Activated CD4-positive, alpha-beta T cell treated with anti-CD3 and anti-CD28 coated beads for 48 hours (primary cell): ENCODE results near the gene SCD5.
"Not testable (repeated sequence)": the region's sequence is repeated elsewhere in the genome, so short reads cannot be mapped to it uniquely, and the experiment has no call there.

ENCODE experiments used
- DNase-seq: peaks from one replicate; pipeline ENCODE4 v3.0.0-alpha.2; 2020

Gene SCD5

GRCh38 chr4:82798168-82799005 lies at the start of gene SCD5:
Gene SCD5 (minus strand): TSS chr4:82798796. CDS start chr4:82798537, 259 bp downstream.
- DNase-seq: peak; percentile 66

DNA sequence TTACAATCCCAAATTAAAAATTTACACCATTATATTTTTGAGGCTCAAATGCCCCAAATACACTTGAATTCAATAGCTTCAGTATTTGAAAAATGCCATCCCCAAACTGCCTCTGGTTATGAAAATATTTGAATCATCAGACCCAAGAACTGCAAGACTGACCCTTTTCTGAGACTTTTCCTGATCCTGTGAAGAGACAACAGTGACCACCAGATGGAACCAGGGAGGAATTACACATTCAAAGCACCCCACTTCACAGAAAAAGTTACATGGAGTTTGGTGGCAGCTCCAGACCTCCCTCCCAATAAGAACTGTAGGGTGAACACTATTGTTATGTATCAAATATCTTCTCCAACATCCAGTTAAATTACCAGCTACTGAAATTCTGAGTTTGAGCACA lies 44.0 kb upstream of the SCD5 start:
- no peak for DNase-seq

DNA sequence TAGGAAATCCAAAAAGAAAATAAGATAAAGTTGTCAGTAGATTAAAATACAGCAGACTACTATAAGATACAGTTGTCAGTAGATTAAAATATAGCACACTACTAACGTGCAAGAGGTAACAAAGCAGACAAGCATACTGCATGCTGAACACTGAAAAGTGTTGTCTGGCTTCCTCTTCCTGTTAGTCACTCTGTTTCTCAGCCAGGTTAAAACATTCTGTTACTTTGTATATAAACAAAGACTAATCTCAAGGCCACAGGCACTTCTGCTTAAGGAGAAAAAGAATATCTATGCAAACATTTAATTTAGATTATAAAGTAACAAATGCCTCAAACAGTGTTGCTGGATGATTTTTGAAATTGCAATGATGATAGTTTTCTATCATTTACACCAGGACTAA lies 41.0 kb upstream of the SCD5 start:
- DNase-seq: no peak

GRCh38 chr4:82833696-82834313 lies 35.2 kb upstream of the SCD5 start:
- no peak for DNase-seq

- not testable (repeated sequence) for DNase-seq
Observed at GRCh38 chr4:82833060-82833459, 34.5 kb upstream of the SCD5 start.

DNA sequence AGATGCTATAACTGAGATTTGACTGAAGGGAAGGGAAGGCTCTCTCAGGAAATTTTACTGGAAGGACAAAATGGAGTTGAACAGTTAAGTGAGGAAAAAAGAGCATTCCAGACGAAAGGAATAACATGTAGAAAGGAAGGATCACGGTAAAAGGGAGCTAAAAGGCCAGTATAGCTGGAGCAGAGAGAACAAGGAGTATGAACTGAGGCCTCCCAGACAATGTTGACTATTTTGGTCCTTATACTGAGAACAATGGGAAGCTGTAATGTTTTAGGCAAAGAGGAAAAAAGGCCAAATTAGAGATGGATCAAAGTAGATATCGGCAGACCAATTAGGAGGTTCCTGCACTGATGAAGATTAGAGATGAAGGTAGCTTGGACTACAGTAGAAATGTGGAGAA lies 26.8 kb upstream of the SCD5 start:
- DNase-seq: no peak

GRCh38 chr4:82823062-82823461 lies 24.5 kb upstream of the SCD5 start:
- no peak for DNase-seq

DNA sequence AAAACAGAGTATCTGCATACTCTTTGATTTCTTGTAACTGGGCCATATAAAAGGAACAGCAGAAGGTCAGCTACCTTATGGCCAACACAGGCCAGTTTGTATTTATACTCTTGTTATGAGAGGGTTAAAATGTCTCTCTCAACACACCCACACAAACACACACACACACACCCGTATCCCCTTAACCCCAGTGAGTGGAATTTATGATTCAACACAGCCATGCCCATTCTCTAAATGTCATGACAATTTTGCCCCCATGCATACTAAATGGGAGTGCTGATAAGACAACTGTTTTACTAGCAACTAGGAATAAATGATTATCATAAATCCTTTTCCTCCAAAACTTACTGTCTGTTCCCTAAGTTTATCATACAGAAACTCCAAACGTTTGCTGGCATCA lies 22.1 kb upstream of the SCD5 start:
- no peak for DNase-seq

GRCh38 chr4:82818664-82819662 lies 20.4 kb upstream of the SCD5 start:
- DNase-seq: no peak

DNA sequence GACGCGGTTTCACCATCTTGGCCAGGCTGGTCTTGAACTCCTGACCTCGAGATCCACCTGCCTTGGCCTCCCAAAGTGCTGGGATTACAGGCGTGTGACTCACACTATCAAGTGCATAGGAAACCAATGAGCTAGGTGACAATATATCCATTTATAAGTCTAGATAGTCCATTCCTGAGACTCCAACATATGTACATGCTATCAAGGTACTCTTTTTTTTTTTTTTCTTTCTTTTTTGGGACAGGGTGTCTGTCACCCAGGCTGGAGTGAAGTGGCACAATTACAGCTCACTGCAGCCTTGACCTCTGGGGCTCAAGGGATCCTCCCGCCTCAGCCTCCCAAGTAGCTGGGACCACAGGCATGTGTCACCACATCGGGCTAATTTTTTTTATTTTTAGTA lies 18.3 kb upstream of the SCD5 start:
- DNase-seq: not testable (repeated sequence)

- DNase-seq: no peak
Observed at GRCh38 chr4:82814034-82814433, 15.4 kb upstream of the SCD5 start.

DNA sequence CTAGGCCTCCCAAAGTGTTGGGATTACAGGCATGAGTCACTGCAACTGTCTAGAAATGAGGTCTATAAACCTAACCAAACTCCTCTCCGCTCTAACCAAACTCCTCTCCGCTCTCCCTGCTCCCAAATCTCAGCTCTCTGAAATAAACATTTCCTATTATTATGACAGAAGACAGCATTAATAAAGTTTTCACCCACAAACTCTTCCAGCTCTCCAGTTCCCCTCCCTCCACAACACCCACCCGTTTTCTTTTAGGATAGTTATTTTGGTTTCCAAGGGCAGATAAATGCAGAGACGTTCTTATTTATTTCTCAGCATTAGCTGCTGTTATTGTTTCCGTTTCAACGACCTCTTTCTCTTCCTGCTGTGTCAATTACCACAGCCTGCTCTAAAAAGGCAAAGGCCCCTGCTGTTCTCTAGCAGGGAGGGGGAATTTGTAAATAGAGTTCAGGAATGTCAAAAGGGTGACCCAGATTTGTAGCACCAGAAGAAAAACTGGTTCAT lies 13.3 kb upstream of the SCD5 start:
- no peak for DNase-seq

DNA sequence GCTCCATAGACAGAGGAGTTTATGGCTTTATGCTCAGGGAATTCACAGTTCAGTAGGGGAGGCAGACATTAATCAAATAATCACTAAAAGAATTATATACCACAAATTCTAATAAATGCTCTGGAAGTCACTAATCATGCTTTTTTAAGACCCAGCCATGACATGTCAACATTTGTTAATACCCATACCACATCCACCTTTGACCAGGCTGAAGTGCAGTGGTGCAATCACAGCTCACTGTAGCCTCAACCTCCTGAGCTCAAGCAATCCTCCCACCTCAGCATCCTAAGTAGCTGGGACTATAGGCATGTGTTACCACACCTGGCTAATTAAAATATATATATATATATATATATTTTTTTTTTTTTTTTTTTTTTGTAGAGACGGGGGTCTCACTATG lies 12.8 kb upstream of the SCD5 start:
- DNase-seq: no peak

DNA sequence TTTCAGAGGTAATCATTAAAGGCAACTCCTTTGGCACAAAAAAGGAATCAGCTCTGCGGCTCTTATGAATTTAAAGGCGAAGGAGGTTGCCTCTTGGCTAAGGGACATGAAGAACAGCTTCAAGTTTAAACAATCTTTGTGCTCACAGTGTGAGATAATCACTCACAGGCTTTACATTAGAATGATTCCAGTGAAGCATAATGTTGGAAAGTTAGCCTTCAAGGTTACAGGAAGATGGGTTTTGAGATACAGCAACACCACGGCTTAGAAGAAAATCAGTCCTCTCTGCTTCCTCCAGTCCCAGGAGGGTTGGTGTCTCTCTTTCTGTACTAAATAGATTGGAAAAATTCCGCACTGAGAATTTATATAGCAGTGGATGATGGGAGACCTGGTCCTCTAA lies 11.6 kb upstream of the SCD5 start:
- DNase-seq: no peak

GRCh38 chr4:82809619-82810018 lies 11.0 kb upstream of the SCD5 start:
- no peak for DNase-seq

DNA sequence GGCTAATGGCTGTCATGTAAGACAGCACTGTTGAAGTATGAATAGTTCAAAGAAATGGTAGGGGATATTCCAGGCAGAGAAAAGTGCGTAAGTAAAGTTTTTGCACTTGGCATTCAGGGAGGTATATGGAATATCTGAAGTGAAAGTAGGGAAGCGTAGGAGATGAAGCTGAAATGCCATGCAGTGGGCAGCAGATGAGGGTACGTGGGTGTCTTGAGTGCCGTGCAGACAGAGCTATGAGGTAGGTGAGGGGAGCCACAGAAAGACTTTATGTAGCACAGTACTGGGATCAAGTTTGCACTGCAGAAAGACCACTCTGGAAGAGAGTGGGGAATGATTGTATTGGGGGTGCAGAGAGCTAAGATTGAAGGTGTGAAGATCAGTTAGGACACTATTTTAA lies 5.2 kb upstream of the SCD5 start:
- no peak for DNase-seq

- DNase-seq: no peak
Observed at GRCh38 chr4:82802911-82803310, 4.3 kb upstream of the SCD5 start.

GRCh38 chr4:82801910-82802521 lies 3.4 kb upstream of the SCD5 start:
- DNase-seq: no peak

DNA sequence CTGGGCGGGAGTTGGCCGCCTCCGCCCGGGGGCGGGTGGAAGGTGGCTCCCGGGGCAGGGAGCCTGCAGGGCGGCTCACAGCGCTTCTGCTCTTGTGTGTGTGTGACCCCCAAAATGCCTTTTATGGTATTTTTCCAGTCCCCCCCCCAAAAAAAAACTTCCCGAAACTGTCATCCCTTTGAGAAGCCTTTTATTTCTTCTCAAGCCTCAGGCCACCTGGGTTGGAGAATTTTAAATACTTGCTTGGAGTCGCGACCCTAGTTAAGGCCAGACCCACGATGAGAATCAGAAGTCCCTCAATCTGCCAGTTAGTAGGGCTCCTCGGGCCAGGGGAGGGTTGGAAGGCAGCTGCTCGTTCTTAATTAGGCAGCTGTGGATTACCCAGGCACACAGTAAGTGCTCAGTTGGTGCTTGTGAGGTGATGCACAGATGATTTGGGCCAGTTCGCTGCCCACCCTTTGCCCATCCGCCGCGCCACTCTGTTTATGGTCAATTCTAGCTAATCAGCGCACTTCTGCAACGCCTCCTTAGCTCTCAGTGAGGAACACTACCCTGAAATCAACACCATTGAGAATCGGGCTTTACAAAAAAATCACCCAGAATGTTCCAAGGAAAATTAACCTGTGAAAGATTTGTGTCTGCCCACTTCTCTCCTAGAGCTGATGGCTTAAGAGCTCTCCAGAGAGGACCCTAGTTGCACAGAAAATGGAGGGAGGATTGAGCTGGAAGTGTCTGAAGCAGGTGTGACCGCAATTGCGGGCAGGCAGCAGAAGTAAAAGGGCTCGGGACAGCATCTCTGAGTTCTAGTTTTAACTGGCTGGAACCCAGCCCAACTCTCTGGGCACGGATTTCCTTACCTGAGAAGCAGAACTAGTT lies 648 bp upstream of the SCD5 start:
- DNase-seq: no peak

- DNase-seq: peak; percentile 17
Observed at GRCh38 chr4:82797405-82798111, 1.0 kb downstream of the SCD5 start.

GRCh38 chr4:82797040-82797404 lies 1.6 kb downstream of the SCD5 start:
- DNase-seq: no peak
